ENCODE measurements around the gene PROC. TPM values are rescaled to one million over a fixed set of nuclear protein-coding genes. Genes with fewer than 3 reads are reported as not detected.

PROC gene
- total and polyA plus RNA-seq, 9 of the 15 experiments (the other 6 are each of a cell fraction or from before 2014, with no cell fraction given) = not detected

DNA sequence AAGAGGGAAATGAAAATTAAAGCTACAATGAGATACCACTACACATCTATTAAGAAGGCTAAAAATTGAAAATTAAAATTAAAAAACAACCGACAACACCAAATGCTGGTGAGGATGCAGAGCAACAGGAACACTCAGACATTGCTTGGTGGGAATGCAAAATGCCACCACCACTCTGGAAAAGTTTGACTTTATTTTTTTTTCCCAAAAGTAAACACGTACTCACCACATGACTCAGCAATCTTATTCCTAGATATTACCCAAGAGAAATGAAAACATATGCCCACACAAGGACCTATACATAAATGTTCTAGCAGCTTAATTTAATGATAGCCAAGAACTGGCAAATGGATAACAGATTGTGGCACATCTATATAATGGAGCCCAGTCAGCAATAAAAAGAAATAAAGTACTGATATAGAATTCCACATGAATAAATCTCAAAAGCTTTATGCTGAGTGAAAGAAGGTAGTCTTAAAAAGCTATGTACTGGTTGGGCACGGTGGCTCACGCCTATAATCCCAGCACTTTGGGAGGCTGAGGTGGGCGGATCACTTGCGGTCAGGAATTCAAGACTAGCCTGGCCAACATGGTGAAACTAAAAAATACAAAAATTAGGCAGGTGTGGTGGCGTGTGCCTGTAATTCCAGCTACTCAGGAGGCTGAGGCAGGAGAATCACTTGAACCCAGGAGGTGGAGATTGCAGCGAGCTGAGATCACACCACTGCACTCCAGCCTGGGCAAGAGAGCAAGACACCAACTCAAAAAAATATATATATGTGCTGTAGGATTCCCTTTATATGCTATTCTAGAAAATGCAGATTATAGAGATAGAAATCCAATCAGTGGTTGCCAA lies 4.2 kb upstream of the PROC start (continued):
- TF ChIP-seq, protein P1, sequence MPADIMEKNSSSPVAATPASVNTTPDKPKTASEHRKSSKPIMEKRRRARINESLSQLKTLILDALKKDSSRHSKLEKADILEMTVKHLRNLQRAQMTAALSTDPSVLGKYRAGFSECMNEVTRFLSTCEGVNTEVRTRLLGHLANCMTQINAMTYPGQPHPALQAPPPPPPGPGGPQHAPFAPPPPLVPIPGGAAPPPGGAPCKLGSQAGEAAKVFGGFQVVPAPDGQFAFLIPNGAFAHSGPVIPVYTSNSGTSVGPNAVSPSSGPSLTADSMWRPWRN (IDR thresholded peaks at IDR 0.05; ENCODE audit: low read depth) = no peak
- TF ChIP-seq, protein P2, sequence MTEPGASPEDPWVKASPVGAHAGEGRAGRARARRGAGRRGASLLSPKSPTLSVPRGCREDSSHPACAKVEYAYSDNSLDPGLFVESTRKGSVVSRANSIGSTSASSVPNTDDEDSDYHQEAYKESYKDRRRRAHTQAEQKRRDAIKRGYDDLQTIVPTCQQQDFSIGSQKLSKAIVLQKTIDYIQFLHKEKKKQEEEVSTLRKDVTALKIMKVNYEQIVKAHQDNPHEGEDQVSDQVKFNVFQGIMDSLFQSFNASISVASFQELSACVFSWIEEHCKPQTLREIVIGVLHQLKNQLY (CRISPR knock-in tag; conservative IDR thresholded peaks at IDR 0.05) = no peak
- TF ChIP-seq THRAP3 (IDR thresholded peaks at IDR 0.05; ENCODE audit: borderline replicate concordance) (no peak), MED1 (CRISPR knock-in tag; IDR thresholded peaks at IDR 0.05; ENCODE audit: borderline replicate concordance) (no peak), BACH1 (tag; IDR thresholded peaks at IDR 0.05) (peak; percentile 80), SRF (CRISPR knock-in tag; IDR thresholded peaks at IDR 0.05) (no peak), ZNF778 (CRISPR knock-in tag; IDR thresholded peaks at IDR 0.05) (no peak), RBM34 (IDR thresholded peaks at IDR 0.05; ENCODE audit: borderline replicate concordance, insufficient read depth, low read length) (no peak), HEY1 (CRISPR knock-in tag; IDR thresholded peaks at IDR 0.05; ENCODE audit: borderline replicate concordance) (no peak), POLR2H (tag; IDR thresholded peaks at IDR 0.05; ENCODE audit: low read depth) (no peak), NEUROD1 (IDR thresholded peaks at IDR 0.05; ENCODE audit: borderline replicate concordance, low read depth, low read length, partially characterized antibody) (no peak), TOE1 (IDR thresholded peaks at IDR 0.05; ENCODE audit: borderline replicate concordance) (no peak), TOE1 (CRISPR knock-in tag; IDR thresholded peaks at IDR 0.05; ENCODE audit: borderline replicate concordance, low read depth) (no peak), MYBL2 (IDR thresholded peaks at IDR 0.05; ENCODE audit: low read depth) (no peak), MYBL2 (CRISPR knock-in tag; IDR thresholded peaks at IDR 0.05; ENCODE audit: borderline replicate concordance) (no peak), CBX2 (IDR thresholded peaks at IDR 0.05; ENCODE audit: insufficient read depth, low read length, poor library complexity, severe bottlenecking) (no peak), FOSL1 (tag; conservative IDR thresholded peaks at IDR 0.05) (peak; percentile 40)
- TF ChIP-seq, protein P3, sequence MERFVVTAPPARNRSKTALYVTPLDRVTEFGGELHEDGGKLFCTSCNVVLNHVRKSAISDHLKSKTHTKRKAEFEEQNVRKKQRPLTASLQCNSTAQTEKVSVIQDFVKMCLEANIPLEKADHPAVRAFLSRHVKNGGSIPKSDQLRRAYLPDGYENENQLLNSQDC (CRISPR knock-in tag; IDR thresholded peaks at IDR 0.05) = no peak
- TF ChIP-seq, protein P4, sequence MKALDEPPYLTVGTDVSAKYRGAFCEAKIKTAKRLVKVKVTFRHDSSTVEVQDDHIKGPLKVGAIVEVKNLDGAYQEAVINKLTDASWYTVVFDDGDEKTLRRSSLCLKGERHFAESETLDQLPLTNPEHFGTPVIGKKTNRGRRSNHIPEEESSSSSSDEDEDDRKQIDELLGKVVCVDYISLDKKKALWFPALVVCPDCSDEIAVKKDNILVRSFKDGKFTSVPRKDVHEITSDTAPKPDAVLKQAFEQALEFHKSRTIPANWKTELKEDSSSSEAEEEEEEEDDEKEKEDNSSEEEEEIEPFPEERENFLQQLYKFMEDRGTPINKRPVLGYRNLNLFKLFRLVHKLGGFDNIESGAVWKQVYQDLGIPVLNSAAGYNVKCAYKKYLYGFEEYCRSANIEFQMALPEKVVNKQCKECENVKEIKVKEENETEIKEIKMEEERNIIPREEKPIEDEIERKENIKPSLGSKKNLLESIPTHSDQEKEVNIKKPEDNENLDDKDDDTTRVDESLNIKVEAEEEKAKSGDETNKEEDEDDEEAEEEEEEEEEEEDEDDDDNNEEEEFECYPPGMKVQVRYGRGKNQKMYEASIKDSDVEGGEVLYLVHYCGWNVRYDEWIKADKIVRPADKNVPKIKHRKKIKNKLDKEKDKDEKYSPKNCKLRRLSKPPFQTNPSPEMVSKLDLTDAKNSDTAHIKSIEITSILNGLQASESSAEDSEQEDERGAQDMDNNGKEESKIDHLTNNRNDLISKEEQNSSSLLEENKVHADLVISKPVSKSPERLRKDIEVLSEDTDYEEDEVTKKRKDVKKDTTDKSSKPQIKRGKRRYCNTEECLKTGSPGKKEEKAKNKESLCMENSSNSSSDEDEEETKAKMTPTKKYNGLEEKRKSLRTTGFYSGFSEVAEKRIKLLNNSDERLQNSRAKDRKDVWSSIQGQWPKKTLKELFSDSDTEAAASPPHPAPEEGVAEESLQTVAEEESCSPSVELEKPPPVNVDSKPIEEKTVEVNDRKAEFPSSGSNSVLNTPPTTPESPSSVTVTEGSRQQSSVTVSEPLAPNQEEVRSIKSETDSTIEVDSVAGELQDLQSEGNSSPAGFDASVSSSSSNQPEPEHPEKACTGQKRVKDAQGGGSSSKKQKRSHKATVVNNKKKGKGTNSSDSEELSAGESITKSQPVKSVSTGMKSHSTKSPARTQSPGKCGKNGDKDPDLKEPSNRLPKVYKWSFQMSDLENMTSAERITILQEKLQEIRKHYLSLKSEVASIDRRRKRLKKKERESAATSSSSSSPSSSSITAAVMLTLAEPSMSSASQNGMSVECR (CRISPR knock-in tag; IDR thresholded peaks at IDR 0.05) = no peak
- TF ChIP-seq, protein P5, sequence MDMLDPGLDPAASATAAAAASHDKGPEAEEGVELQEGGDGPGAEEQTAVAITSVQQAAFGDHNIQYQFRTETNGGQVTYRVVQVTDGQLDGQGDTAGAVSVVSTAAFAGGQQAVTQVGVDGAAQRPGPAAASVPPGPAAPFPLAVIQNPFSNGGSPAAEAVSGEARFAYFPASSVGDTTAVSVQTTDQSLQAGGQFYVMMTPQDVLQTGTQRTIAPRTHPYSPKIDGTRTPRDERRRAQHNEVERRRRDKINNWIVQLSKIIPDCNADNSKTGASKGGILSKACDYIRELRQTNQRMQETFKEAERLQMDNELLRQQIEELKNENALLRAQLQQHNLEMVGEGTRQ (CRISPR knock-in tag; IDR thresholded peaks at IDR 0.05) = no peak
